Activated CD8-positive, alpha-beta memory T cell treated with anti-CD3 and anti-CD28 coated beads, Interleukin-2, amount 50 U/mL, for 24 hours (primary cell): ENCODE data around the gene EIF4EBP2.
A peak's percentile ranks its signal among the peaks of the same experiment; 100 is the strongest.

Experiments used
- DNase-seq: peaks from one replicate; pipeline ENCODE4 v3.0.0-alpha.2; 2020; ENCODE audit errors: extremely low read depth

The EIF4EBP2 gene

GRCh38 chr10:70404036-70404786, at the start of gene EIF4EBP2:
Gene EIF4EBP2, plus strand, starts transcription at chr10:70404145. Its CDS starts 257 bp downstream, at chr10:70404402.
- DNase-seq, result peak; percentile 95

- no peak for DNase-seq
Observed at GRCh38 chr10:70354556-70354955, 49.4 kb upstream of the EIF4EBP2 start.

- DNase-seq, result no peak
Observed at GRCh38 chr10:70355051-70356021, 48.6 kb upstream of the EIF4EBP2 start.

- DNase-seq, result no peak
Observed at GRCh38 chr10:70357565-70357964, 46.4 kb upstream of the EIF4EBP2 start.

GRCh38 chr10:70358446-70358845, 45.5 kb upstream of the EIF4EBP2 start:
- DNase-seq, result no peak

- DNase-seq, result no peak
Observed at GRCh38 chr10:70359017-70359550, 44.9 kb upstream of the EIF4EBP2 start.

- DNase-seq, result no peak
Observed at GRCh38 chr10:70360215-70360614, 43.7 kb upstream of the EIF4EBP2 start.

GRCh38 chr10:70362328-70362727, 41.6 kb upstream of the EIF4EBP2 start:
- DNase-seq, result no peak

- DNase-seq, result no peak
Observed at GRCh38 chr10:70363292-70363691, 40.7 kb upstream of the EIF4EBP2 start.

GRCh38 chr10:70363971-70364771, 39.8 kb upstream of the EIF4EBP2 start:
- peak; percentile 57 for DNase-seq

GRCh38 chr10:70364772-70365091, 39.2 kb upstream of the EIF4EBP2 start:
- DNase-seq, result no peak

- DNase-seq, result no peak
Observed at GRCh38 chr10:70367195-70367796, 36.6 kb upstream of the EIF4EBP2 start.

GRCh38 chr10:70368774-70369482, 35.0 kb upstream of the EIF4EBP2 start:
- no peak for DNase-seq

- DNase-seq, result no peak
Observed at GRCh38 chr10:70369498-70370018, 34.4 kb upstream of the EIF4EBP2 start.

- no peak for DNase-seq
Observed at GRCh38 chr10:70370766-70371165, 33.2 kb upstream of the EIF4EBP2 start.

GRCh38 chr10:70371846-70372245, 32.1 kb upstream of the EIF4EBP2 start:
- DNase-seq, result no peak

- no peak for DNase-seq
Observed at GRCh38 chr10:70374775-70375614, 28.9 kb upstream of the EIF4EBP2 start.

- DNase-seq, result no peak
Observed at GRCh38 chr10:70376436-70377378, 27.2 kb upstream of the EIF4EBP2 start.
